Ishikawa (cell line): ENCODE measurements around the gene CYB5R4.

Experiments
- CEBPB ChIP-seq: IDR thresholded peaks from 2 replicates; pipeline ENCODE4 v1.6.1; 2012
- CREB1 ChIP-seq: IDR thresholded peaks from 2 replicates; pipeline ENCODE4 v1.6.1; 2012; ENCODE audit warnings: low read depth
- EGR1 ChIP-seq: IDR thresholded peaks from 2 replicates; pipeline ENCODE4 v1.6.1; 2012
- EP300 ChIP-seq: IDR thresholded peaks from 2 replicates; pipeline ENCODE4 v1.6.1; 2012; ENCODE audit warnings: borderline replicate concordance
- FOXM1 ChIP-seq: IDR thresholded peaks from 2 replicates; pipeline ENCODE4 v1.6.1; 2012; ENCODE audit warnings: low read depth, borderline replicate concordance
- MAX ChIP-seq: IDR thresholded peaks from 2 replicates; pipeline ENCODE4 v1.6.1; 2012
- NFIC ChIP-seq: IDR thresholded peaks from 2 replicates; pipeline ENCODE4 v1.6.1; 2012
- RAD21 ChIP-seq: IDR thresholded peaks from 2 replicates; pipeline ENCODE4 v1.6.1; 2012; ENCODE audit warnings: low read depth
- REST ChIP-seq: IDR thresholded peaks from 2 replicates; pipeline ENCODE4 v1.6.1; 2012; ENCODE audit warnings: low read depth, mild to moderate bottlenecking
- TAF1 ChIP-seq: IDR thresholded peaks from 2 replicates; pipeline ENCODE4 v1.6.1; 2012; ENCODE audit warnings: low read depth, mild to moderate bottlenecking
- TEAD4 ChIP-seq: IDR thresholded peaks from 2 replicates; pipeline ENCODE4 v1.6.1; 2012
- YY1 ChIP-seq: IDR thresholded peaks from 2 replicates; pipeline ENCODE4 v1.6.1; 2012; ENCODE audit warnings: low read depth
- ZBTB7A ChIP-seq: IDR thresholded peaks from 2 replicates; pipeline ENCODE4 v1.6.1; 2012; ENCODE audit warnings: low read depth
- TF ChIP-seq, protein P1 (sequence below): IDR thresholded peaks from 2 replicates; pipeline ENCODE4 v1.6.1; 2012

- TF ChIP-seq EP300 (no peak), REST (no peak), NFIC (no peak), YY1 (no peak), CEBPB (no peak), TAF1 (no peak), MAX (no peak), CREB1 (no peak), RAD21 (no peak), FOXM1 (no peak), TEAD4 (no peak), EGR1 (no peak), ZBTB7A (no peak)
- TF ChIP-seq, protein P1, sequence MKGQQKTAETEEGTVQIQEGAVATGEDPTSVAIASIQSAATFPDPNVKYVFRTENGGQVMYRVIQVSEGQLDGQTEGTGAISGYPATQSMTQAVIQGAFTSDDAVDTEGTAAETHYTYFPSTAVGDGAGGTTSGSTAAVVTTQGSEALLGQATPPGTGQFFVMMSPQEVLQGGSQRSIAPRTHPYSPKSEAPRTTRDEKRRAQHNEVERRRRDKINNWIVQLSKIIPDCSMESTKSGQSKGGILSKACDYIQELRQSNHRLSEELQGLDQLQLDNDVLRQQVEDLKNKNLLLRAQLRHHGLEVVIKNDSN = no peak
Measured at GRCh38 chr6:83966539-83966938, 107.0 kb downstream of the CYB5R4 start.
